DND-41 (cell line): ENCODE results near the gene IQGAP3.

Experiments used
- ATAC-seq: fragments of 200-7000 bp; cut with Tn5 transposase; 3 replicates; pipeline ENCODE4 v1.9.1; 2021; ENCODE audit warnings: low read depth; ENCODE audit not compliant: insufficient read depth
- DNase-seq: peaks from one replicate; pipeline ENCODE4 v3.0.0-alpha.2; 2020
- H2AFZ ChIP-seq: 2 replicates; pipeline ENCODE4 v1.6.0; 2012; ENCODE audit warnings: low read depth, low read length
- H3K27ac ChIP-seq: 2 replicates; pipeline ENCODE4 v1.5.1; 2012; ENCODE audit warnings: low read length, inconsistent platforms
- H3K27me3 ChIP-seq: fragments of 200-600 bp; sonication (generic); 2 replicates; pipeline ENCODE4 v1.6.0; 2012; ENCODE audit warnings: low read length, mild to moderate bottlenecking, inconsistent platforms; ENCODE audit not compliant: insufficient read depth, poor library complexity
- H3K36me3 ChIP-seq: 2 replicates; pipeline ENCODE4 v1.5.1; 2012; ENCODE audit warnings: low read length, inconsistent platforms; ENCODE audit not compliant: insufficient read depth
- H3K4me1 ChIP-seq: 2 replicates; pipeline ENCODE4 v1.5.1; 2012; ENCODE audit warnings: mild to moderate bottlenecking, low read length; ENCODE audit not compliant: insufficient read depth
- H3K4me2 ChIP-seq: 2 replicates; pipeline ENCODE4 v1.6.0; 2012; ENCODE audit warnings: mild to moderate bottlenecking, moderate library complexity, low read length, inconsistent platforms; ENCODE audit not compliant: insufficient read depth
- H3K4me3 ChIP-seq, 2 experiments: fragments of 200-600 bp in 1 of 2; shearing (Covaris generic) in 1 of 2; 2 replicates each; pipeline ENCODE4 v1.5.1; 2012 to 2016; ENCODE audit warnings: inconsistent platforms in 2 of 2, low read length in 2 of 2, mild to moderate bottlenecking in 2 of 2, low read depth in 1 of 2, moderate library complexity in 1 of 2
- H3K79me2 ChIP-seq: 2 replicates; pipeline ENCODE4 v1.6.0; 2012; ENCODE audit warnings: low read length, inconsistent platforms; ENCODE audit not compliant: insufficient read depth
- H3K9ac ChIP-seq: 2 replicates; pipeline ENCODE4 v1.6.0; 2012; ENCODE audit warnings: low read depth, mild to moderate bottlenecking, inconsistent platforms, low read length, moderate library complexity
- H3K9me3 ChIP-seq: 2 replicates; pipeline ENCODE4 v1.5.1; 2012; ENCODE audit warnings: low read length, moderate library complexity, mild to moderate bottlenecking, inconsistent platforms; ENCODE audit not compliant: insufficient read depth, severe bottlenecking
- H4K20me1 ChIP-seq: 2 replicates; pipeline ENCODE4 v1.6.0; 2012; ENCODE audit warnings: low read length; ENCODE audit not compliant: insufficient read depth
- EZH2 ChIP-seq: IDR thresholded peaks from 3 replicates; pipeline ENCODE4 v1.6.1; 2012; ENCODE audit warnings: borderline replicate concordance, low read depth, mild to moderate bottlenecking, moderate library complexity, low read length, inconsistent platforms; ENCODE audit not compliant: severe bottlenecking
- TF ChIP-seq, protein P1 (sequence below): IDR thresholded peaks from 2 replicates; pipeline ENCODE4 v1.5.1; 2012; ENCODE audit warnings: borderline replicate concordance, low read length, moderate library complexity, mild to moderate bottlenecking; ENCODE audit not compliant: poor library complexity, severe bottlenecking; ENCODE audit errors: extremely low read depth

IQGAP3 gene

GRCh38 chr1:156493742-156494141 is 78.6 kb downstream of the IQGAP3 start:
- ATAC-seq (no peak), DNase-seq (no peak)
- Histone ChIP-seq H3K27ac (no peak overlapping the region; the same call in 1 of the 2 replicates), H2AFZ (no peak overlapping the region), H3K4me3 (no peak overlapping the region), H3K79me2 (peaks cover 100% of the 10 kb centered on the region), H3K9me3 (no peaks in the 10 kb centered on the region), H3K36me3 (peaks cover 35% of the 10 kb centered on the region), H3K27me3 (no peaks in the 10 kb centered on the region), H4K20me1 (peaks cover 98% of the 10 kb centered on the region), H3K4me2 (no peak overlapping the region), H3K4me1 (peaks cover 24% of the 10 kb centered on the region), H3K9ac (no peak overlapping the region)
- TF ChIP-seq EZH2, result no peak
- TF ChIP-seq, protein P1, sequence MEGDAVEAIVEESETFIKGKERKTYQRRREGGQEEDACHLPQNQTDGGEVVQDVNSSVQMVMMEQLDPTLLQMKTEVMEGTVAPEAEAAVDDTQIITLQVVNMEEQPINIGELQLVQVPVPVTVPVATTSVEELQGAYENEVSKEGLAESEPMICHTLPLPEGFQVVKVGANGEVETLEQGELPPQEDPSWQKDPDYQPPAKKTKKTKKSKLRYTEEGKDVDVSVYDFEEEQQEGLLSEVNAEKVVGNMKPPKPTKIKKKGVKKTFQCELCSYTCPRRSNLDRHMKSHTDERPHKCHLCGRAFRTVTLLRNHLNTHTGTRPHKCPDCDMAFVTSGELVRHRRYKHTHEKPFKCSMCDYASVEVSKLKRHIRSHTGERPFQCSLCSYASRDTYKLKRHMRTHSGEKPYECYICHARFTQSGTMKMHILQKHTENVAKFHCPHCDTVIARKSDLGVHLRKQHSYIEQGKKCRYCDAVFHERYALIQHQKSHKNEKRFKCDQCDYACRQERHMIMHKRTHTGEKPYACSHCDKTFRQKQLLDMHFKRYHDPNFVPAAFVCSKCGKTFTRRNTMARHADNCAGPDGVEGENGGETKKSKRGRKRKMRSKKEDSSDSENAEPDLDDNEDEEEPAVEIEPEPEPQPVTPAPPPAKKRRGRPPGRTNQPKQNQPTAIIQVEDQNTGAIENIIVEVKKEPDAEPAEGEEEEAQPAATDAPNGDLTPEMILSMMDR, result no peak

DNA sequence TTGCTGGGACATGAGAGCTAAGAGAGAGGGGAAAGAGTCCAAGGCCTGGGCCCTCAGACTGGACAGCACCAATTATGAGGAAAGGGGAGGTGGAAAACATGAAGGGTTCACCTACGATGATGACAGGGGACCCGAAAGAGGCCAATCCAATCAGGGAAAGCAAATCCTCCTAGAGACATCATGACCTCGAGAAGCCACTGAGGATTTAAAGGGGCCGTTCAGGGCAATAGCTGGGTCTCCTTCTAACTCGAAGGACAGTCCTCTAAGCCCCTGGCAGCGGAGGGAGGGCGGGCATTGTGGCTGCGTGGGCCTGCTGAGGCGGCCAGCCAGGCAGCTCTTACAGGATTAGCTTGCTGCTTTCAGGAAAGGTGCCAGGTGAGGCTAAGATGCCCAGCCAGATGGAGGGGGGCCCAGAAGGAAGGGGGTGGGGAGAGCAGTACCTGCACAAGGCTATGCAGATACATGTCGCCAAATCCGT is 79.2 kb downstream of the IQGAP3 start:
- Histone ChIP-seq H3K9ac (no peak overlapping the region), H4K20me1 (peaks cover 99% of the 10 kb centered on the region), H3K4me1 (peaks cover 19% of the 10 kb centered on the region)

DNA sequence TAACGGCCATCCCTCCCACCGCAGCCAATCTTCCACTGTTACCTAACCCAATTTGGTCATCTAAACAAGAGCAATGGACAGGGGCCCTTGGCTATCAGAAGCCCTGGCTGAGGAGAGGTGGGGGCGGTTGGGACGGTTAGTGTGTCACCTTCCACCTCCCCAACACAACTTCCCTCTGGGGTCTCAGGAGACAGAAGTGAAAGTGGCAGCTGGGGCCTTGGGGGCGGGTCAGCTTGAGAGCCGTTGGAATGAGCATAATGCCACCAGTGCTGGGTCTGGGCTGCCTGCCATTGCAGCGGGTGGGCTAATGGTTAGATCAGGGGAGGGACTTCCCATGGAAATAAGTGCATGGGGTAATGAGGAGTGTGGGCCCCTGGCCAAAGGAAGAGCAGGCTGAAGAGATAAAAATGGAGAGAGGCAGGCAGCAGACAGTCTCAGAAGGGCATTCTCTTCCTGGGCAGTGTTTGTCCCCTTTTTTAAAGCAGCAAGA is 79.7 kb downstream of the IQGAP3 start:
- H2AFZ ChIP-seq, result no peak overlapping the region
- no peaks in the 10 kb centered on the region for H3K9me3 ChIP-seq
- no peak overlapping the region for H3K9ac ChIP-seq
- no peak overlapping the region for H3K4me3 ChIP-seq
- ATAC-seq (no peak), DNase-seq (no peak)
- TF ChIP-seq EZH2, result no peak
- TF ChIP-seq, protein P1, result no peak
- H3K79me2 ChIP-seq, result peaks cover 100% of the 10 kb centered on the region
- H3K27ac ChIP-seq, result no peak overlapping the region
- H3K4me2 ChIP-seq, result no peak overlapping the region
- peaks cover 14% of the 10 kb centered on the region for H3K4me1 ChIP-seq
- peaks cover 35% of the 10 kb centered on the region for H3K36me3 ChIP-seq
- peaks cover 99% of the 10 kb centered on the region for H4K20me1 ChIP-seq
- H3K27me3 ChIP-seq, result no peaks in the 10 kb centered on the region

More for the DNA sequence above, 79.2 kb downstream of the IQGAP3 start:
- Histone ChIP-seq H3K4me2 (no peak overlapping the region), H3K27ac (no peak overlapping the region), H3K9me3 (no peaks in the 10 kb centered on the region), H3K79me2 (peaks cover 100% of the 10 kb centered on the region), H3K4me3 (no peak overlapping the region), H3K27me3 (no peaks in the 10 kb centered on the region), H2AFZ (no peak overlapping the region), H3K36me3 (peaks cover 36% of the 10 kb centered on the region)
- no peak for DNase-seq
- TF ChIP-seq, protein P1, result no peak
- no peak for TF ChIP-seq EZH2
- ATAC-seq, result no peak
